ENCODE measurements around the gene LMTK3.

DNA sequence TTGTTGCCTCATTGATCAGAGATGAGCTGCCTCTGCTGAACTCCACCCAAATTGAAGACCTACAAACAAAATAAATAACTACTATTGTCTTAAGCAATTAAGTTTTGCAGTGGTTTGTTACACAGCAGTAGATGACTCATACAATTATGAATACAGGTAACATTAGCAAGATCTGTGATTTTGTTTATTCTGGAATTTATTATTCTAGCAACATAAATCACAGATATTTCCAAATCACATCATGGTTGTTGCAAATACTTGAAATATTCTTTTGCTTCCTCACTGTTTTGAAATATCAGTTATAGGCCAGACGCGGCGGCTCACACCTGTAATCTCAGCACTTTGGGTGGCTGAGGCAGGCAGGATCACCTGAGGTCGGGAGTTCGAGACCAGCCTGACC is 13.1 kb upstream of the LMTK3 start:
- TF ChIP-seq SIN3A (IDR thresholded peaks at IDR 0.05; ENCODE audit: borderline replicate concordance, insufficient read depth, low read depth, low read length) (no peak), CTCF (IDR thresholded peaks at IDR 0.05) (no peak), REST (IDR thresholded peaks at IDR 0.05; ENCODE audit: insufficient read depth in 1 of 2, low read depth in 2 of 2, low read length in 1 of 2) (no peak)
